K562 (cell line): ENCODE measurements around the gene AFDN. TPM values are rescaled to one million over a fixed set of nuclear protein-coding genes. Genes with fewer than 3 reads are reported as not detected.

Experiments
- ARID3A ChIP-seq: IDR thresholded peaks from 2 replicates; pipeline ENCODE4 v1.6.1; 2012; ENCODE audit warnings: low read depth, low read length, improper control_type of control experiment, borderline replicate concordance
- ATF7 ChIP-seq: fragments of 450-650 bp; IDR thresholded peaks from 2 replicates; pipeline ENCODE4 v1.7.1; 2014; ENCODE audit warnings: mild to moderate bottlenecking, moderate library complexity
- BHLHE40 ChIP-seq: IDR thresholded peaks from 2 replicates; pipeline ENCODE4 v1.6.1; 2011; ENCODE audit warnings: low read length, improper control_type of control experiment
- ETV1 ChIP-seq: fragments of 450-650 bp; conservative IDR thresholded peaks from 2 replicates; pipeline ENCODE4 v1.6.1; 2016; ENCODE audit warnings: missing genetic modification characterization, control low read depth, low read depth, missing compliant biosample characterization
- GTF2E2 ChIP-seq: fragments of 200-800 bp; sonication (Bioruptor generic); IDR thresholded peaks from 2 replicates; pipeline ENCODE4 v1.6.1; 2016; ENCODE audit warnings: missing genetic modification characterization, missing compliant biosample characterization
- HNRNPLL ChIP-seq: fragments of 200-400 bp; formaldehyde crosslinking; IDR thresholded peaks from 2 replicates; pipeline ENCODE4 v1.6.1; 2017; ENCODE audit warnings: low read length, low read depth, mild to moderate bottlenecking; ENCODE audit not compliant: poor library complexity, severe bottlenecking
- MEIS2 ChIP-seq: fragments of 450-650 bp; IDR thresholded peaks from 2 replicates; pipeline ENCODE4 v1.6.1; 2014; ENCODE audit warnings: mild to moderate bottlenecking; ENCODE audit not compliant: partially characterized antibody
- MNT ChIP-seq, 2 experiments: fragments of 450-650 bp; conservative IDR thresholded peaks; 2 replicates each; pipeline ENCODE4 v1.6.1; 2017; ENCODE audit warnings: mild to moderate bottlenecking in 2 of 2, moderate library complexity in 2 of 2
- NCOR1 ChIP-seq: fragments of 450-650 bp; IDR thresholded peaks from 2 replicates; pipeline ENCODE4 v1.6.1; 2016; ENCODE audit warnings: mild to moderate bottlenecking, moderate library complexity
- NFATC3 ChIP-seq: fragments of 450-650 bp; IDR thresholded peaks from 2 replicates; pipeline ENCODE4 v1.6.1; 2017; ENCODE audit warnings: mild to moderate bottlenecking
- PTBP1 ChIP-seq: fragments of 200-400 bp; formaldehyde crosslinking; IDR thresholded peaks from 2 replicates; pipeline ENCODE4 v1.6.1; 2017; ENCODE audit warnings: low read depth, low read length
- RBFOX2 ChIP-seq: fragments of 200-400 bp; formaldehyde crosslinking; IDR thresholded peaks from 2 replicates; pipeline ENCODE4 v1.6.1; 2017; ENCODE audit warnings: low read depth, mild to moderate bottlenecking, low read length, moderate library complexity
- SAP30 ChIP-seq: fragments of 200-600 bp; sonication (generic); IDR thresholded peaks from 2 replicates; pipeline ENCODE4 v1.6.1; 2012; ENCODE audit warnings: borderline replicate concordance, low read depth, mild to moderate bottlenecking, moderate library complexity, low read length, control low read depth, inconsistent platforms; ENCODE audit not compliant: insufficient read depth, poor library complexity, severe bottlenecking
- SOX6 ChIP-seq: fragments of 450-650 bp; IDR thresholded peaks from 2 replicates; pipeline ENCODE4 v1.6.1; 2014; ENCODE audit warnings: mild to moderate bottlenecking
- TEAD4 ChIP-seq, 2 experiments: sonication (generic) in 1 of 2; formaldehyde crosslinking in 1 of 2; IDR thresholded peaks; 2 replicates each; pipeline versions ENCODE4 v1.6.1 to v1.8.0; 2012 to 2022; ENCODE audit warnings: borderline replicate concordance in 1 of 2, inconsistent platforms in 1 of 2, low read length in 1 of 2, mild to moderate bottlenecking in 1 of 2, missing genetic modification reagents in 1 of 2
- ZEB2 ChIP-seq: fragments of 450-650 bp; IDR thresholded peaks from 2 replicates; pipeline ENCODE4 v1.6.1; 2016
- ZNF134 ChIP-seq: fragments of 250-450 bp; sonication (Bioruptor Pico); conservative IDR thresholded peaks from 2 replicates; pipeline ENCODE4 v1.4.0; 2020
- polyA plus RNA-seq, 8 experiments: library from polyadenylated mRNA; depleted of rRNA in 4 of 8; stranded (reverse) in 5 of 8; unstranded in 3 of 8; fragments of >200 nt; fragmentation: Nextera tagmentation in 2 of 8; fragmentation: Illumina TruSeq in 1 of 8; extraction: Ambion mirVana in 2 of 8; extraction: Trizol in 1 of 8; gene quantifications; 2 replicates each; pipeline versions ENCODE4 v1.2.1 to v1.2.3, GENCODE V29; 2011 to 2014; ENCODE audit warnings: inconsistent platforms in 1 of 8, missing spikeins in 1 of 8
- total RNA-seq, 7 experiments: library from RNA; depleted of rRNA in 6 of 7; stranded (reverse); fragments of >200 nt in 6 of 7; fragmentation: Illumina TruSeq in 2 of 7; extraction: Trizol in 2 of 7; gene quantifications; 2 replicates each; pipeline versions ENCODE4 v1.2.1 to v1.2.3, GENCODE V29; 2011 to 2021; ENCODE audit warnings: low replicate concordance in 1 of 7
- TF ChIP-seq, protein P1 (sequence below): IDR thresholded peaks from 2 replicates; pipeline ENCODE4 v1.6.1; 2011; ENCODE audit warnings: borderline replicate concordance, low read depth, mild to moderate bottlenecking, moderate library complexity, low read length; ENCODE audit not compliant: insufficient read depth, poor library complexity, severe bottlenecking
- TF ChIP-seq, protein P2 (sequence below): fragments of 450-650 bp; IDR thresholded peaks from 2 replicates; pipeline ENCODE4 v1.6.1; 2016; ENCODE audit warnings: antibody characterized with exemption

Gene AFDN
- total and polyA plus RNA-seq, 9 of the 15 experiments (the other 6 are each of a cell fraction or from before 2014, with no cell fraction given) = 7.2 to 129 (median 105) TPM

DNA sequence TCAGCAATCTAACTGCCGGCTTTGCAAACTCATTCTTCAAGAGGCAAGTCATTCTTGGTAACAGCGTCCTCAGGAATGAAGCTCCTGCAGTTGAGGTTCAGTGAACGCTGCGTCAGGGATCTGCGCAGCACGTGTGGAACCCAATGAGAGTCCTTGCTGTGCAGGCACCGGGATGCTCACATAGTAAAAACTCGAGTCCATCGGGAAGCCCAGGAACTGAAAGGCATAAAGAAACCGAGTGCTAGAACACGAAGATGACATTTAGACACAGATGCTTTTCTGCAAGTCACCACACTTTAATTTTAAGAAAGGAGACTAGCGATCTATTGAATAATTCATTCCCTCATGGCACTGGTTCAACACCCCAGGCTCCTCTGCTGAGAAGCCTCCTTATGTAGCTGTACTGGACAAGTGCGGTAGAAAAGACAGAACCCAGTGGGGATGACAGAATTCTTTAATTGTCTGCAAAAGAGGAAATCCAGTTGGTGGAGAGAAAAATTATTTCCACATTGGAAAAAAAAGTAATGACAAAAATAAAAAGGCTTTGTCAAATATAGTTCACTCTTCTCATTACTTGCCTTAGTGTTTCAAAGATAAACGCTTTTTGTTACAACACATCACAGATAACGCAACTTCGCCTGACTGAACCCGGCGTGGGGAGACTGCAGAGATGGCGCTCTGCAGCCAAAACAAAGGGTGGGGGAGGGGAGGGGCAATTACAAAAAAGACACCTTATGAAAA lies 1.9 kb upstream of the AFDN start (continued):
- TF ChIP-seq, protein P1, sequence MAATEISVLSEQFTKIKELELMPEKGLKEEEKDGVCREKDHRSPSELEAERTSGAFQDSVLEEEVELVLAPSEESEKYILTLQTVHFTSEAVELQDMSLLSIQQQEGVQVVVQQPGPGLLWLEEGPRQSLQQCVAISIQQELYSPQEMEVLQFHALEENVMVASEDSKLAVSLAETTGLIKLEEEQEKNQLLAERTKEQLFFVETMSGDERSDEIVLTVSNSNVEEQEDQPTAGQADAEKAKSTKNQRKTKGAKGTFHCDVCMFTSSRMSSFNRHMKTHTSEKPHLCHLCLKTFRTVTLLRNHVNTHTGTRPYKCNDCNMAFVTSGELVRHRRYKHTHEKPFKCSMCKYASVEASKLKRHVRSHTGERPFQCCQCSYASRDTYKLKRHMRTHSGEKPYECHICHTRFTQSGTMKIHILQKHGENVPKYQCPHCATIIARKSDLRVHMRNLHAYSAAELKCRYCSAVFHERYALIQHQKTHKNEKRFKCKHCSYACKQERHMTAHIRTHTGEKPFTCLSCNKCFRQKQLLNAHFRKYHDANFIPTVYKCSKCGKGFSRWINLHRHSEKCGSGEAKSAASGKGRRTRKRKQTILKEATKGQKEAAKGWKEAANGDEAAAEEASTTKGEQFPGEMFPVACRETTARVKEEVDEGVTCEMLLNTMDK = no peak
- TF ChIP-seq SOX6 (peak; percentile 72), ZNF134 (CRISPR knock-in tag) (0 out of 2 replicates have a peak, but pooled peaks have one; percentile 7), NFATC3 (no peak), MEIS2 (peak; percentile 49), ZEB2 (no peak), PTBP1 (no peak), ATF7 (peak; percentile 23; the same call in 1 of the 2 replicates), ARID3A (peak; percentile 11; the same call in 1 of the 2 replicates), HNRNPLL (peak; percentile 77), BHLHE40 (peak; percentile 89), NCOR1 (peak; percentile 52; the same call in 1 of the 2 replicates), MNT (conservative IDR thresholded peaks at IDR 0.05) (peak; percentile 69 to 73), TEAD4 (IDR thresholded peaks at IDR 0.05; ENCODE audit: low read length) (peak; percentile 11; the same call in 1 of the 2 replicates), TEAD4 (CRISPR knock-in tag; IDR thresholded peaks at IDR 0.05; ENCODE audit: borderline replicate concordance) (no peak), RBFOX2 (no peak), GTF2E2 (tag) (no peak), ETV1 (no peak), SAP30 (peak; percentile 64)
- TF ChIP-seq, protein P2, sequence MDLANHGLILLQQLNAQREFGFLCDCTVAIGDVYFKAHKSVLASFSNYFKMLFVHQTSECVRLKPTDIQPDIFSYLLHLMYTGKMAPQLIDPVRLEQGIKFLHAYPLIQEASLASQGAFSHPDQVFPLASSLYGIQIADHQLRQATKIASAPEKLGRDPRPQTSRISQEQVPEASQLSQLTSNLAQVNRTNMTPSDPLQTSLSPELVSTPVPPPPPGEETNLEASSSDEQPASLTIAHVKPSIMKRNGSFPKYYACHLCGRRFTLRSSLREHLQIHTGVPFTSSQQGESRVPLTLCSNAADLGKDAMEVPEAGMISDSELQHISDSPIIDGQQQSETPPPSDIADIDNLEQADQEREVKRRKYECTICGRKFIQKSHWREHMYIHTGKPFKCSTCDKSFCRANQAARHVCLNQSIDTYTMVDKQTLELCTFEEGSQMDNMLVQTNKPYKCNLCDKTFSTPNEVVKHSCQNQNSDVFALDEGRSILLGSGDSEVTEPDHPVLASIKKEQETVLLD = peak; percentile 53; the same call in 1 of the 2 replicates
